ENCODE measurements around the gene ASB12.

The ASB12 gene

DNA sequence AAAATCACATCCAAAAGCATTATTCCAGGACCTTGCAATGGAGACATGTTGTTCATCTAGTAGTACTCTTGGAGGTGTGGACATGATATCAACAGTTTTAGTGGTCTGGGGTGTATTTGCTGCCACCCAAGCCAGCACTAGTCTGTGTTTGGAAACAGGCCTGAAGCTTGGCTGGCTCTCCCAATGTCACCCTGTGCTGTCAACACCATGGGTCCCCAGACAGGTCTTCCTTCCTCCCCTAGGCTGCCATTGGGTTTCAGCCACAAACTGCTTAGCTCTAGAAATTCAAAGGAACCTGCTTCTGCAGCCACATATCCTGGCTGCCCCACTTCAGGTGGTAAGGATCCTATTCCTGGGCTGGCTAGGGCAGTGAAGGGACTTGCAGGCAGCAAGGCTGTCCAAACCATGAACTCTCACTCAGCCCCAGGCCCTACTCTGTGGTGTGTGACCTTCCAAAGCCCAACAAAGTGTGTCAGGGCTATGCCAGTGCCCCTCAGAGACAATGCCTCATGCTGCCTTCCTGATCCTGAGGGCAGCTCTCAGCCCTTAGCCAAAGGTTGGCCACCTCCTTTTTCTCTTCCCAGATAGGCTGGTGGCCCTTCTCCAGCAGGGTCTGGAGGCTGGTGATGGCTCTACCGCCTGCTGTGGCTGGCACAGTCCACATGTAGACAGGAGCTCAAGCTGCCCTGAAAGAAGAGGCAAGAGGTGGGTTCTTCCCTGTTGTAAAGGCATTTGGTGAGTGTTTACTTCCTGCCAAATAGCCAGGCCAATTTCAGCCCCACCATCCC lies 43.2 kb downstream of the ASB12 start:
- DNase-seq (ENCODE audit: low spot score): no peak

DNA sequence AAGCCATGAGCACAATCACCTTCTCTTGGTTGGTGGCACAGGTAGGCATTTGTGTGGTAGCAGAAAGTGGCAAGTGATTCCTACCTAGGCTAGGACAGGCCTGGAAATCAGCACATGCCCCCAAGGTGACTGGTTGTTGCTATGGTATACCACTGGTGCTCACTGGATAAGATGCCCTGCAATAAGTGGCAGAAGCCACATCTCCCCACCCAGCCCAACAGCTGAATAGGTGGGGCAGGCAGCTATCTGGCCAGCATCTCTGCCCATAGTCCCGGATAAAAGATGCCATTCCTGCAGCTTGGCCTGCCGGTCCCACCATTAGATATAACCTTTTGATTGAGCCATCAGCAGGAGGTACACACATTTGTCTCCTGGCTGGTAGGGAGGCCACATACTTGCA lies 46.0 kb downstream of the ASB12 start:
- DNase-seq (ENCODE audit: low spot score): no peak

DNA sequence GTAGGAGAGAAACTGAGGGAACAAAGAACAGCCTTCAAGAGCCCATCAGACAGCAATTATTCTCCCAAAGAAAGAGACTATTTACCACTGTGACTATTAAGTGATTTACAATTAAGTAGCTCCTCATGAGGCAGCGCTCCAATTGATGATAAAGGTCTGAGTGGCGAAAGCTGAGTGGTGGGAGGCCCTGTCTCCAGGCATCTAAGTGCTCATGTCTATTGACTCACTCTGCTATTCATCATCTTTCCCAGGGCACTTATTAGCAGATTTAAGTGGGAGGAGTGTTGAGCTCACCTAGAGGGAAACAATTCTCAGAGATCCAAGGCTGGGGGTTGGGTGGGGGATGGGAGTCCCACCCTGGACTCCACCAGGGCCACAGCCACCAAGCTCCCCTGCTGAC lies 48.2 kb downstream of the ASB12 start:
- no peak for DNase-seq (ENCODE audit: low spot score)

DNA sequence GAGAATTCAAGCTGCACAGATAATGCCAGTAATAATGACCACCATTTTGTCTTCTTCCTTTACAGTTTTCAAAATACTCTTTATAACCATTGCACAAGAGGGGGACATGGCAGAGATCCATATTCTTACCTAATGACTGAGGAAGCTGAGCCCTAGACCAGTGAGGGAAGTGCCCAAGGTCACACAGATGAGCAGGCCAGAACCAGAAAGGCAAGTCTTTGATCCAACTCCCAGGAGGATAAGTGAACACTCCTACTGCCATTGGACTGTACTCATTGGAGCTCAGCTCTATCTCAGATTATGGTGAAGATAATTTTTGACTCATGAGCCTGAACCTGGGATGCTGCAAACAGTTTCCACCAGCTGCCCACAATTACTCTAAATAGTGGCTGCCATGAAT lies 53.5 kb downstream of the ASB12 start:
- no peak for DNase-seq (ENCODE audit: low spot score)

Measured in pons (tissue), 1 donor.